ENCODE results near the gene AKAP13. TPM values are rescaled to one million over a fixed set of nuclear protein-coding genes. Genes with fewer than 3 reads are reported as not detected.

The AKAP13 gene
- total and polyA plus RNA-seq, 2 of the 8 experiments (the other 6 are each of a cell fraction or from before 2014, with no cell fraction given): 14.0 to 46.2 TPM

- TF ChIP-seq CHD7 (IDR thresholded peaks at IDR 0.05; ENCODE audit: insufficient replicate concordance, low read length) (no peak), ATF3 (IDR thresholded peaks at IDR 0.05; ENCODE audit: insufficient read depth, low read depth, low read length) (no peak), HDAC6 (IDR thresholded peaks at IDR 0.05; ENCODE audit: low read depth, low read length) (no peak), EZH2 (IDR thresholded peaks at IDR 0.05; ENCODE audit: low read depth, low read length, severe bottlenecking) (no peak), YY1 (IDR thresholded peaks at IDR 0.05; ENCODE audit: low read depth, low read length) (no peak), MAFK (IDR thresholded peaks at IDR 0.05; ENCODE audit: low read depth, low read length) (no peak), SP2 (IDR thresholded peaks at IDR 0.05; ENCODE audit: low read length) (no peak), CTBP2 (IDR thresholded peaks at IDR 0.05; ENCODE audit: borderline replicate concordance, insufficient read depth, insufficient read length, low read length) (no peak), GTF2F1 (IDR thresholded peaks at IDR 0.05; ENCODE audit: borderline replicate concordance, low read depth, low read length) (no peak), CHD2 (IDR thresholded peaks at IDR 0.05; ENCODE audit: low read length) (no peak), TCF12 (IDR thresholded peaks at IDR 0.05; ENCODE audit: low read depth, low read length) (no peak), RBBP5 (IDR thresholded peaks at IDR 0.05; ENCODE audit: borderline replicate concordance, low read depth, low read length) (no peak)
These were observed 134.8 kb downstream of the AKAP13 start (continued) for GRCh38 chr15:85515212-85515611.

All from H1 (cell line).